Measurements from ENCODE around the gene SELENOI. TPM values are rescaled to one million over a fixed set of nuclear protein-coding genes. Genes with fewer than 3 reads are reported as not detected.

SELENOI gene
- total RNA-seq, 1 donor from 2014 or later, result 51.8 TPM

- Mint-ChIP-seq H3K4me1 (peaks cover 12% of the 10 kb centered on the region), H3K4me3 (no peak overlapping the region), H3K27ac (no peak overlapping the region), H3K36me3 (peaks cover 4% of the 10 kb centered on the region), H3K27me3 (ENCODE audit: insufficient read depth, low read depth) (no peaks in the 10 kb centered on the region), H3K9me3 (no peaks in the 10 kb centered on the region)
- Histone ChIP-seq H2AFZ (replicated peaks) (no peak overlapping the region), H3K9ac (no peak overlapping the region), H3K9me3 (ENCODE audit: low read depth) (no peaks in the 10 kb centered on the region), H3K27ac (no peak overlapping the region), H3K79me2 (ENCODE audit: low read depth) (no peaks in the 10 kb centered on the region), H3K4me1 (peaks cover 6% of the 10 kb centered on the region), H3K4me3 (no peak overlapping the region), H3K27me3 (no peaks in the 10 kb centered on the region), H4K20me1 (ENCODE audit: low read depth) (no peaks in the 10 kb centered on the region), H3K36me3 (no peaks in the 10 kb centered on the region), H3K4me2 (no peak overlapping the region), H3F3A (ENCODE audit: low read depth) (no peaks in the 10 kb centered on the region)
- DNase-seq (ENCODE audit: low spot score), result no peak
- no peak for TF ChIP-seq CTCF (IDR thresholded peaks at IDR 0.05)
- TF ChIP-seq EZH2 (IDR thresholded peaks at IDR 0.05), result no peak
- TF ChIP-seq EZH2phosphoT487 (IDR thresholded peaks at IDR 0.05), result no peak
These were observed 96.8 kb downstream of the SELENOI start for GRCh38 chr2:26442707-26443106.

GRCh38 chr2:26444236-26444635, 98.3 kb downstream of the SELENOI start:
- no peaks in the 10 kb centered on the region for H3F3A ChIP-seq (ENCODE audit: low read depth)
- no peaks in the 10 kb centered on the region for H3K9me3 ChIP-seq (ENCODE audit: low read depth)
- no peaks in the 10 kb centered on the region for H3K27me3 ChIP-seq
- no peaks in the 10 kb centered on the region for H3K79me2 ChIP-seq (ENCODE audit: low read depth)
- no peak for DNase-seq (ENCODE audit: low spot score)
- H4K20me1 ChIP-seq (ENCODE audit: low read depth), result no peaks in the 10 kb centered on the region
- no peak overlapping the region for H3K4me3 ChIP-seq
- H2AFZ ChIP-seq (replicated peaks), result no peak overlapping the region
- H3K4me2 ChIP-seq, result no peak overlapping the region
- Mint-ChIP-seq H3K27me3 (ENCODE audit: insufficient read depth, low read depth) (peaks cover 4% of the 10 kb centered on the region), H3K4me1 (peaks cover under 1% of the 10 kb centered on the region), H3K36me3 (peaks cover 4% of the 10 kb centered on the region), H3K9me3 (no peaks in the 10 kb centered on the region), H3K27ac (peak overlapping the region; percentile 13), H3K4me3 (no peak overlapping the region)
- TF ChIP-seq EZH2phosphoT487 (IDR thresholded peaks at IDR 0.05) (no peak), CTCF (IDR thresholded peaks at IDR 0.05) (no peak), EZH2 (IDR thresholded peaks at IDR 0.05) (no peak)
- H3K36me3 ChIP-seq, result no peaks in the 10 kb centered on the region
- no peak overlapping the region for H3K27ac ChIP-seq
- peaks cover 6% of the 10 kb centered on the region for H3K4me1 ChIP-seq
- no peak overlapping the region for H3K9ac ChIP-seq

Other genes with a start within 250 kb of the SELENOI start
- 15.1 and 20.0 TPM in 2 replicates for gene GAREM2, start 173.1 kb upstream of the SELENOI start, total RNA-seq (ENCODE audit: low replicate concordance)
- gene HADHA, start 101.5 kb upstream of the SELENOI start, total RNA-seq (ENCODE audit: low replicate concordance), result 98.9 and 120 TPM in 2 replicates
- 36.5 and 40.6 TPM in 2 replicates for gene HADHB, start 101.2 kb upstream of the SELENOI start, total RNA-seq (ENCODE audit: low replicate concordance)
- gene ADGRF3, start 646 bp downstream of the SELENOI start, total RNA-seq (ENCODE audit: low replicate concordance), result 0.04 and 0.06 TPM in 2 replicates
- gene DRC1, start 55.8 kb downstream of the SELENOI start, total RNA-seq (ENCODE audit: low replicate concordance), result 0.56 TPM in 1 of 2 replicates, not detected in the other
- gene OTOF, start 132.0 kb downstream of the SELENOI start, total RNA-seq (ENCODE audit: low replicate concordance), result 0.36 and 0.84 TPM in 2 replicates